Measurements from ENCODE around the gene ZNF827. TPM values are rescaled to one million over a fixed set of nuclear protein-coding genes. Genes with fewer than 3 reads are reported as not detected.

ZNF827 gene
- total RNA-seq, 1 donor from 2014 or later = 14.1 TPM

DNA sequence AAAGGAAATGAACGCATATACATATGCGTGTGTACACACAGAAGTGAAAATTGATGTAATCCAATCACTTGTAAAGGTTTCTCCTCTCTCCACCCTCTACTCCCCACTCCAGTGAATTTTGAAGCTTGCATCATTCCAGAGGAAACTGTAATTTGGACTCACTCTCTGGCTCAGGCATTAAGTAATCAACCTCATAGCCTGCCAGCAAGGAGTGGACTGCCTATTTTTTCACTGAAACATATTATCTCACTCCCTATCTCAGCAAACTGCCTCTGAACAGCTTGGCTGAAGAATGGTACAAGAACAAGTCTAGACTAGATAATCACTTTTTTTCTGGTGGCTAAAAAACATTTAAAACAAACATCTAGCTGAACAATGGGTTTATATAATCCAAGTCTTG, 134.5 kb downstream of the ZNF827 start:
- TF ChIP-seq, protein P1, sequence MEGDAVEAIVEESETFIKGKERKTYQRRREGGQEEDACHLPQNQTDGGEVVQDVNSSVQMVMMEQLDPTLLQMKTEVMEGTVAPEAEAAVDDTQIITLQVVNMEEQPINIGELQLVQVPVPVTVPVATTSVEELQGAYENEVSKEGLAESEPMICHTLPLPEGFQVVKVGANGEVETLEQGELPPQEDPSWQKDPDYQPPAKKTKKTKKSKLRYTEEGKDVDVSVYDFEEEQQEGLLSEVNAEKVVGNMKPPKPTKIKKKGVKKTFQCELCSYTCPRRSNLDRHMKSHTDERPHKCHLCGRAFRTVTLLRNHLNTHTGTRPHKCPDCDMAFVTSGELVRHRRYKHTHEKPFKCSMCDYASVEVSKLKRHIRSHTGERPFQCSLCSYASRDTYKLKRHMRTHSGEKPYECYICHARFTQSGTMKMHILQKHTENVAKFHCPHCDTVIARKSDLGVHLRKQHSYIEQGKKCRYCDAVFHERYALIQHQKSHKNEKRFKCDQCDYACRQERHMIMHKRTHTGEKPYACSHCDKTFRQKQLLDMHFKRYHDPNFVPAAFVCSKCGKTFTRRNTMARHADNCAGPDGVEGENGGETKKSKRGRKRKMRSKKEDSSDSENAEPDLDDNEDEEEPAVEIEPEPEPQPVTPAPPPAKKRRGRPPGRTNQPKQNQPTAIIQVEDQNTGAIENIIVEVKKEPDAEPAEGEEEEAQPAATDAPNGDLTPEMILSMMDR (conservative IDR thresholded peaks at IDR 0.05; ENCODE audit: low read depth, low read length) = no peak
- DNase-seq (ENCODE audit: low read depth) = peak; percentile 81
- H3K4me3 ChIP-seq (ENCODE audit: low read depth, low read length) = no peak overlapping the region

DNA sequence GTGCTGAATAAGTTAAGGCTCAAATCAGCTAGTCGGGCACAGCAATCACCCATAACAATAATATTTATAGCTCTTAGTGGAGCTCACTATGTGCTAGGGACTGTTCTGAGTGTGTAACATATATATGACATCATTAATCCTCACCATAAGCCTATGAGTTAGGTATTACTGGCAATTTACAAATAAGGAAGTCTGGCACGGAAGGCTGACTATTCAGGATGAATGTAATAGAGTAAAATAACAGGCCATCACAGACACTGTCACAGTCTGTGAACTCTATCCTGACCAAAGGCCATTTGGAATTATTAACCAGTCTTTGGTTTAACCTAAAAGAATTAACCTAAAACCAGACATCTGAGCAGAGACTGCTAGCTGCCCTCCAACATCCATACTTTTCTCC, 139.4 kb downstream of the ZNF827 start:
- no peak overlapping the region for H3K4me3 ChIP-seq (ENCODE audit: low read depth, low read length)
- DNase-seq (ENCODE audit: low read depth) = peak; percentile 33
- TF ChIP-seq, protein P1 (conservative IDR thresholded peaks at IDR 0.05; ENCODE audit: low read depth, low read length) = no peak

DNA sequence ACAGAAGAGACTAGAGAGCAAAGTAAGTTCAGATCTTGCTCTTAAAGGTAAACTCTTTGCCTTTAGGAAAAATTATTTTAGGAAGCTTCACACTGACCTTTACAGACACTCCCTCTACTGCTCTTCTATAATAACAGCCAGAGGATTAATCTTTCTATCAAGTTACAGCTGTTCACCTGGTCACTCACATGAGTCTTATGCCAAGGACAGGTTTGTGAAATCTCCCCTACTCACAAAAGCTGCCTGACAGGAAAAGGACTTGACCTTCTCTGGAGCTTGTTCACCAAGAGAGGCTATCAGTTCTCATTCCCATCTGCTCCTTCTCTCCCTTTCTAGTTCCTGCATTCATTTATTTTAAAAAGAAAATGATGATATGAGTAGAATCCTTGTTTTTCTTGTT, 141.3 kb downstream of the ZNF827 start:
- TF ChIP-seq, protein P1 (conservative IDR thresholded peaks at IDR 0.05; ENCODE audit: low read depth, low read length) = no peak
- DNase-seq (ENCODE audit: low read depth) = no peak
- H3K4me3 ChIP-seq (ENCODE audit: low read depth, low read length) = no peak overlapping the region

DNA sequence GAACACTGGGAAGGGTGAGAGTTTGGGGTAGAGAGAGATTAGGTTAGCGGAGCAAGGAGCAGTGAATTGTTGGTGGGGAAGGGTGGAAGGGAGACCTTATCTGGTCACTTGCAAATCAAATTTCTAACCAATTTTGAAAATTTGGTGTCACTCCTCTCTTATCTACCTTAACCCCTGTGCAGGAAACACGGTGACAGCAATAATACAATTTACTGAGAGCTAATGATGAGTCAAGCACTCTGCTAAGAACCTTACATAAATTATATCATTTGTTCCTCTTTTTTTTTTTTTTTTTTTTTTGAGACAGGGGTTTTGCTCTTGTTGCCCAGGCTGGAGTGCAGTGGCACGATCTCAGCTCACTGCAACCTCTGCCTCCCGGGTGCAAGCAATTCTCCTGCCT, 142.3 kb downstream of the ZNF827 start:
- no peak for DNase-seq (ENCODE audit: low read depth)
- TF ChIP-seq, protein P1 (conservative IDR thresholded peaks at IDR 0.05; ENCODE audit: low read depth, low read length) = no peak
- no peak overlapping the region for H3K4me3 ChIP-seq (ENCODE audit: low read depth, low read length)

DNA sequence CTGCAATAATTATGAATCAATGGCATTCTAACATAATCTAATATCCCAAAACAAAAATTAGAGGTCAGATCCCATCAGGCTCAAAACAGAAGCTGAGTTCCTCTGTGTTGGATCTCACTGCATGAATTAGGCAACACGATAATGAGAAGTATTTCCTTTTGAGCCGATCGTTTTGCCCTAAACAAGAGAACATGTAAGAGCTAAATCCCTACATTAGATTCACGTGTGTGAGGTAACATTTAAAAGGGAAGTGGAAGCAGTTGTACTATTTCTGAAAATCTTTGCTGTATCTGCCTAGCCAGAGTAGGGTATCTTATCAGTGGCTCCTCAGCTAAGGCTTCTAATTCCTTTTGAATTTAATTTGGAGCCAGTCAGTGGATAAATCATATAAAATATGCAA, 143.1 kb downstream of the ZNF827 start:
- no peak overlapping the region for H3K4me3 ChIP-seq (ENCODE audit: low read depth, low read length)
- TF ChIP-seq, protein P1 (conservative IDR thresholded peaks at IDR 0.05; ENCODE audit: low read depth, low read length) = no peak
- DNase-seq (ENCODE audit: low read depth) = no peak

DNA sequence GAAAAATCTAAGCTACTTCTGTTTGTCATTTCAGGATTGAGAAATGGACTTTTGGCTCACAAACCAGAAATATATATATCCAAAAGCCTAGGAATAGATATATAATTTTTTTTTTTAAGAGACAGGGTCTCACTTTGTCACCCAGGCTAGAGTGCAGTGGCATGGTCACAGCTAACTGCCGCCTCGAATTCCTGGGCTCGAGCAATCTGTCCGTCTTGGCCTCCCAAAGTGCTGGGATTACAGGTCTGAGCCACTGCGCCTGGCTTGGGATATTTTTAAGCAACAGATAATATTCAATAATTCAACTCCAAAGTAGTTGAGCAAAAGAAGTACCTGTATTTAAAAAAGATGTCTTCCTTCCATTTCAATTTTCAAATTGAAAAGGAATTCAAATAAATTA, 146.2 kb downstream of the ZNF827 start:
- no peak overlapping the region for H3K4me3 ChIP-seq (ENCODE audit: low read depth, low read length)
- DNase-seq (ENCODE audit: low read depth) = no peak
- TF ChIP-seq, protein P1 (conservative IDR thresholded peaks at IDR 0.05; ENCODE audit: low read depth, low read length) = no peak

DNA sequence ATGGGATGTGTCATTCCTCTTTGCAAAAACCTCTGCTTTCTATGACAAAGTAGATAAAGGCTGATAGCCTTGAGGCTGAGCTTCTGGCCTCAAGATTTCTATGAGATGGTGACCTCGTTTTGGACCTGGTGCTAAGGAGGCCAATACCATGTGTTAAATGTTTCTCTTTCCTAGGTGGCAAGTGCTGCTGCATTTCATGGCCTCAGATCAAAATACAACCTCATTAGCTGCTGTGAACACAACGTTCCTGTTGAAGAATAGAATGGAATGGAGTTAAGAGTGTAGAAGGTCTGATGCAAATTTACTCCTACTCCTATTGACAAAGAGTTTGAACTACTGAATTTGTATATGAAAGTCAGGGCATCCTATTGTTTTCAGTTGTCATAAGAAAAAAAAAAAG, 146.6 kb downstream of the ZNF827 start:
- TF ChIP-seq, protein P1 (conservative IDR thresholded peaks at IDR 0.05; ENCODE audit: low read depth, low read length) = no peak
- DNase-seq (ENCODE audit: low read depth) = no peak
- H3K4me3 ChIP-seq (ENCODE audit: low read depth, low read length) = no peak overlapping the region

Data from epithelial cell of proximal tubule (primary cell).